Kidney (tissue), 14 donors: ENCODE results near the gene KERA. TPM values are rescaled to one million over a fixed set of nuclear protein-coding genes. Genes with fewer than 3 reads are reported as not detected.

Experiments
- DNase-seq, 5 donors: peaks; one replicate each; pipeline ENCODE4 v3.0.0-alpha.2; 2013 to 2020
- FAIRE-seq: peaks from 2 replicates; lab custom pipeline; 2012; peaks lifted over from hg19 to GRCh38; lab: Jason Lieb, UNC
- H3K27ac ChIP-seq, 2 donors: one replicate each; pipeline ENCODE4 v1.7.0; 2013; ENCODE audit warnings: low read depth in 2 of 2, low read length in 2 of 2, inconsistent platforms in 1 of 2
- H3K27me3 ChIP-seq: one replicate; pipeline ENCODE4 v1.7.1; 2013; ENCODE audit warnings: low read length, inconsistent platforms; ENCODE audit not compliant: control insufficient read depth, insufficient read depth
- H3K36me3 ChIP-seq, 3 donors: one replicate each; pipeline versions ENCODE4 v1.7.0 to v1.7.1; 2013; ENCODE audit warnings: low read length in 3 of 3, control low read depth in 1 of 3, inconsistent platforms in 1 of 3; ENCODE audit not compliant: insufficient read depth in 3 of 3, control insufficient read depth in 2 of 3
- H3K4me1 ChIP-seq, 3 donors: one replicate each; pipeline versions ENCODE4 v1.7.0 to v1.7.1; 2013; ENCODE audit warnings: low read length in 3 of 3, inconsistent platforms in 1 of 3, low read depth in 1 of 3; ENCODE audit not compliant: control insufficient read depth in 2 of 3, insufficient read depth in 2 of 3
- H3K4me3 ChIP-seq, 3 donors: one replicate each; pipeline versions ENCODE4 v1.7.0 to v1.8.1; 2013; ENCODE audit warnings: low read length in 3 of 3, control low read depth in 1 of 3, inconsistent platforms in 1 of 3
- H3K9ac ChIP-seq, 3 donors: one replicate each; pipeline versions ENCODE4 v1.7.0 to v1.7.1; 2013; ENCODE audit warnings: low read length in 3 of 3, control low read depth in 1 of 3, inconsistent platforms in 1 of 3
- H3K9me3 ChIP-seq, 3 donors: one replicate each; pipeline versions ENCODE4 v1.7.0 to v1.7.1; 2013; ENCODE audit warnings: low read length in 3 of 3, control low read depth in 1 of 3, inconsistent platforms in 1 of 3; ENCODE audit not compliant: control insufficient read depth in 2 of 3, insufficient read depth in 1 of 3
- intact Hi-C: fragments of 100-400 bp; cut with DNase I; formaldehyde crosslinking; loops from one replicate; pipeline ENCODE4 v1.11.1; 2022
- polyA plus RNA-seq: library from polyadenylated mRNA; stranded (reverse); fragments of 350-450 nt; fragmentation: Illumina TruSeq; extraction: RNeasy Lipid Tissue Mini Kit (QIAGEN cat#74804); gene quantifications from one replicate; pipeline ENCODE4 v1.2.3, GENCODE V29; 2014; ENCODE audit warnings: low read depth, low replicate concordance; ENCODE audit not compliant: insufficient read depth
- total RNA-seq: library from RNA; stranded (reverse); fragmentation: NEBNext Ultra II Directional; extraction: Animal tissue kit (Norgen Biotek cat#: 25700); gene quantifications from one replicate; pipeline ENCODE4 v1.2.1, GENCODE V29; 2021
- TF ChIP-seq, protein P1 (sequence below): IDR thresholded peaks from 3 replicates; pipeline ENCODE4 v1.5.1; 2012; ENCODE audit warnings: mild to moderate bottlenecking, moderate library complexity, borderline replicate concordance; ENCODE audit not compliant: insufficient read depth; ENCODE audit errors: extremely low read depth
- donor health status: control.
- donor health status: control.
- donor health status: control.
- donor health status: control.
- donor health status: control.
- donor health status: DM: yes; HTN: yes; CAD: no.
- donor health status: Normal renal cell carcinoma (clear cell type).

KERA gene
- total and polyA plus RNA-seq, 2 donors from 2014 or later: not detected

DNA sequence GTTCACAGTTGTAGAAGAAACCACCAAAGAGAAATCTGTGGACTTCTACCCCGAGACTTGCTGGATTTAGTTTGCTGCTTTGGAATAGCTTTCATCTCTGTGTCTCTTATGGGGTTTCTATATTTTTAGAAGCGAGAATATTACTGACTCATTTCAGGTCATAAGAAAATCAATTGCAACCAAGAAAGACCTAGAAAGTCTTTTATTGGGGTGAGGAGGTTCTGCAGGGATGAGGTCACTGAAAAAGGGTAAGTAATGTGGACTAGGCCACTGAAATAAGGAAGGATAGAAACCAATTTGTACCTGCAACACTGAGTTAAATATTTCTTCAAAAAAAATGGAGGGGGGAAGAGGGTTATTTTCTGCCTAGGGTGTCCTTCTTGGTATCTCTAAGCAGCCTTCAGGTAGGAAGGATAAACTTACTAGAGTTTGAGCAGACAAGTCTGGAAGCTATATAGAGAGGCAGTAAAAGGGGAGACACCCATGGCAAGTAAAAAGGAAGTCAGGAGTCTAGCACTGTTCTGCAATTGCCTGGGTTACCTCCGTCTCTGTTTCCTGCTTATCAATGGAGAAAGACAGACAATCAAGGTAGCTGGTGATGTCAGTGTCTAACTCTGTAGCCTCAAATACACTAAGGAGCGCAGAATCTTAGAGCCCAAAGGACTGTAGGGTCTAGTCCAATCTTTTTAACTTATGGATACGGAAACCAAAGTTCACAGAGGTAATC is 19.6 kb upstream of the KERA start:
- intact Hi-C loops: no loop called here
- DNase-seq (no peak), FAIRE-seq (no peak)
- Histone ChIP-seq H3K4me1 (peaks cover 0 to 3% (median 0%) of the 10 kb centered on the region in 3 donors), H3K9me3 (no peaks in the 10 kb centered on the region), H3K36me3 (no peaks in the 10 kb centered on the region), H3K9ac (no peak overlapping the region), H3K27ac (no peak overlapping the region), H3K4me3 (no peak overlapping the region), H3K27me3 (no peaks in the 10 kb centered on the region)
- TF ChIP-seq, protein P1, sequence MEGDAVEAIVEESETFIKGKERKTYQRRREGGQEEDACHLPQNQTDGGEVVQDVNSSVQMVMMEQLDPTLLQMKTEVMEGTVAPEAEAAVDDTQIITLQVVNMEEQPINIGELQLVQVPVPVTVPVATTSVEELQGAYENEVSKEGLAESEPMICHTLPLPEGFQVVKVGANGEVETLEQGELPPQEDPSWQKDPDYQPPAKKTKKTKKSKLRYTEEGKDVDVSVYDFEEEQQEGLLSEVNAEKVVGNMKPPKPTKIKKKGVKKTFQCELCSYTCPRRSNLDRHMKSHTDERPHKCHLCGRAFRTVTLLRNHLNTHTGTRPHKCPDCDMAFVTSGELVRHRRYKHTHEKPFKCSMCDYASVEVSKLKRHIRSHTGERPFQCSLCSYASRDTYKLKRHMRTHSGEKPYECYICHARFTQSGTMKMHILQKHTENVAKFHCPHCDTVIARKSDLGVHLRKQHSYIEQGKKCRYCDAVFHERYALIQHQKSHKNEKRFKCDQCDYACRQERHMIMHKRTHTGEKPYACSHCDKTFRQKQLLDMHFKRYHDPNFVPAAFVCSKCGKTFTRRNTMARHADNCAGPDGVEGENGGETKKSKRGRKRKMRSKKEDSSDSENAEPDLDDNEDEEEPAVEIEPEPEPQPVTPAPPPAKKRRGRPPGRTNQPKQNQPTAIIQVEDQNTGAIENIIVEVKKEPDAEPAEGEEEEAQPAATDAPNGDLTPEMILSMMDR: no peak

DNA sequence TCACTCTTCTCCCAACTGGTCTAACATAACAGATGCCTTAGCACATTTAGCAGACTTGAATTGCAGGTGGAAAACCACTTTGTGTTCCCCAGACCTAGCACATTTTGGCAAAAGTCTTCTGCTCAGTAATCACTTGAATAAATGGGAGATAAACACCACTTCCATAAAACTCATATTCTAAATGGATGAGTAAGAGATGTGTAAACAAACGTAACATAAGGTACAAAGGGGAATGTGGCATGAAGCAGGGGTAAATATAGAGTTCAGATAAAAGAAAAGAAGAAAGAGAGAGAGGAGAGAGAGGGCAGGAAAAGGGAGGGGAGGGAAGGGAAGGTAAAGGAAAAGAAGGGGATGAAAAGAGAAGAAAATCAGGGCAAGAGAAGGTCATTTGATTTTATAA is 17.0 kb upstream of the KERA start:
- TF ChIP-seq, protein P1: no peak
- Histone ChIP-seq H3K9me3 (no peaks in the 10 kb centered on the region), H3K4me3 (no peak overlapping the region), H3K27me3 (no peaks in the 10 kb centered on the region), H3K36me3 (no peaks in the 10 kb centered on the region), H3K27ac (no peak overlapping the region), H3K4me1 (peaks cover 0 to 3% (median 0%) of the 10 kb centered on the region in 3 donors), H3K9ac (no peak overlapping the region)
- DNase-seq (no peak), FAIRE-seq (no peak)
- intact Hi-C loops: no loop called here

DNA sequence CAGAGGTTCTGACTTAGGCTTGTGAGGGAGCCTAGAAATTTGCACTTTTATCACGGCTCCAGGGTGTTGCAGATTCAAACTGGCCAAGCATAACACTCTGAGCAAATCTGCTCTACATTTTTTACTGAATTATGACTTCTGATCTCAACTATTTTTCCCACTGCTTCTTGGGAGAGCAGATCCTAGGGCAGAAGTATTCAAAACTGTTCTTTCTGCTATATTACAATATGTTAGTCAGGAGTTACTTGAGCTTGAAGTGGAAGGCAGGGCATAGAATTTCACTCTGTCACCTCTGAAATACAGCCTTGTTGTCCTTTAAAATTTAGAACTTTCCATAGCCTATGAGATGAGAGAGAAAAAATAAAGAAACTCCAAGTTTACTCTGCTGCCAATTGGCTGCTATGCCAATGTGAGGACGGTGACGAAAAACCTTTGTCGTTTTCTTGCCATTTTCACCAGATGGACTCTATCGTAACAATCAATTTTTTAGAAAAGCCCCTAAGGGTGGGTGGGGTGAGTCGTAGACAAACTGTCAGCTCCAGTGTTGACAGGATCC is 16.4 kb upstream of the KERA start:
- DNase-seq (peak in 3 of 5 donors; percentile 12 to 69 (median 58)), FAIRE-seq (no peak)
- H3K9ac ChIP-seq: no peak overlapping the region

More for the DNA sequence above, 16.4 kb upstream of the KERA start:
- Histone ChIP-seq H3K27me3 (no peaks in the 10 kb centered on the region), H3K9me3 (no peaks in the 10 kb centered on the region), H3K36me3 (no peaks in the 10 kb centered on the region), H3K27ac (no peak overlapping the region), H3K4me1 (peaks cover 0 to 3% (median 0%) of the 10 kb centered on the region in 3 donors), H3K4me3 (no peak overlapping the region)
- intact Hi-C loops: no loop called here
- TF ChIP-seq, protein P1: no peak
